GM12875 (cell line): ENCODE measurements around the gene MKI67.

Source experiments
- H3K4me3 ChIP-seq: one replicate; pipeline ENCODE4 v1.5.1; 2011; ENCODE audit warnings: low read depth, low read length, control low read depth
- CTCF ChIP-seq: IDR thresholded peaks from 2 replicates; pipeline ENCODE4 v1.5.1; 2011; ENCODE audit warnings: low read depth, mild to moderate bottlenecking, control low read depth, inconsistent platforms, low read length, moderate library complexity, borderline replicate concordance; ENCODE audit not compliant: insufficient read depth

MKI67 gene

GRCh38 chr10:128081720-128082119 lies 44.5 kb downstream of the MKI67 start:
- no peak overlapping the region for H3K4me3 ChIP-seq
- no peak for TF ChIP-seq CTCF

GRCh38 chr10:128081222-128081621 lies 45.0 kb downstream of the MKI67 start:
- no peak overlapping the region for H3K4me3 ChIP-seq
- no peak for TF ChIP-seq CTCF

GRCh38 chr10:128080641-128081040 lies 45.6 kb downstream of the MKI67 start:
- no peak overlapping the region for H3K4me3 ChIP-seq
- TF ChIP-seq CTCF, result no peak

GRCh38 chr10:128080231-128080630 lies 46.0 kb downstream of the MKI67 start:
- no peak for TF ChIP-seq CTCF
- no peak overlapping the region for H3K4me3 ChIP-seq

GRCh38 chr10:128078136-128078969 lies 47.9 kb downstream of the MKI67 start:
- peak; percentile 81 for TF ChIP-seq CTCF
- no peak overlapping the region for H3K4me3 ChIP-seq

- no peak overlapping the region for H3K4me3 ChIP-seq
- no peak for TF ChIP-seq CTCF
These were observed 48.9 kb downstream of the MKI67 start for GRCh38 chr10:128077155-128077875.
